HG03521 (cell line): Measurements from ENCODE around the gene SLC9A8.
"Not testable (repeated sequence)": the region's sequence is repeated elsewhere in the genome, so short reads cannot be mapped to it uniquely, and the experiment has no call there.

Source experiments
- ATAC-seq: cut with Tn5 transposase; IDR thresholded peaks from one replicate; pipeline ENCODE4 v1.9.1; 2021; ENCODE audit warnings: mild to moderate bottlenecking, moderate library complexity; ENCODE audit not compliant: unreplicated experiment

Gene SLC9A8

GRCh38 chr20:49846206-49846807 is 33.7 kb downstream of the SLC9A8 start:
- no peak for ATAC-seq

DNA sequence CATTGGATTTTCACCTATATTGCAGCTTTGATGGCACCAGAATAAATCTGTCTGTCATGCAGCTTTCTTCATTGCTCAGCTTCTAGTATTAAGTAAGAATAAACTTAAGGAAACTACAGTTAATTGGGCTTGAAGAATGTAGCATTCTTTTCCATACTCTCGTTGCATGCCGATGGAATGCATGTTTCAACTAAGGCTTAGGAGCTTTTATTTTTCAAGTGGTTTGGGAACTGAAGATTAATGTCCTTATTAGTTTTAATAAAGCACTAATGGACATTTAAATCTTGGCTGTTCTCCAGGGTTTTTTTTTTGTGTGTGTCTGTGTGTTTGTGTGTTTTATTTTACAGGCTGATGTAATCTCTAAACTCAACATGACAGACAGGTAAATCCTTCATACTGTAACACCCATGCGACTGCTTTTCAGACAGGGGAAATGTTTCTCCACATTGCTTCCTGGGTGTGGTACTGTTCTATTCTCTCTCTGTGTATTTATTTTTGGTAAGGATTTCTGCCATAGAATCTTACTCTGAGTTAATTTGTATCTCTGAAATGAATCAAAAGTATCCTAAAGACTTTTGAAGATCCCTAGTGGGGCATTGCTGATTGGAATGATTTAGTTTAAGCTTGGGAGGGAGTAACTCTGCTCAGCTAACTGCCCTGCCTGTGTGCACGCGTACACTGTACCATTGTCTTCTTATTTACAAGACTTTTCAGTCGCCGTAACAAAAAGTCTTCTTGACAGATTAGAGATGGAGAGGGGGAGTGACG is 38.0 kb downstream of the SLC9A8 start:
- no peak for ATAC-seq

DNA sequence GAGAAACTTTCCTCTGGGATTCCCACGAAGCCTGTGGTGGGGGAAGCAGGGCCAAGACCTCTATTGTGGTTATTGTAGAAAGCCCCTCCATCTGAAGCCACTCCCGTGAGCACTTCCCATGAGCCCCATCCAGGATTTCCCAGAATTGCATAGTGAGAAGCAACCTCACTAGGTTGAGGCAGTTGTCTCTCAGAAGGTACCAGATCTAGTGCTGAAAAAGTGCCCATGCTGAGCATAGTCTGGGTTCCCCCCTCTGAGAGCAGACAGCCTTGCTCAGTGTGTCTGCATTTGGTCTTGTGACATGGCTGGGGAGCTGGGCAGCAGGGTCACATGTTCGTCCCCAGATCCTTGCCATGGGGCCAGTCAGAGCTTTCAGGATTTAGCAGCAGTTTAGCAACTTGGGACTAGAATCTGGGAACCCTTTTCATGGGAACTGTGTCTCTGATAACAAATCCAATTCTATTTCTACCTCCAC is 38.6 kb downstream of the SLC9A8 start:
- ATAC-seq, result no peak

GRCh38 chr20:49851991-49852390 is 39.4 kb downstream of the SLC9A8 start:
- ATAC-seq, result no peak

- no peak for ATAC-seq
These were observed 40.0 kb downstream of the SLC9A8 start for GRCh38 chr20:49852522-49853080.

GRCh38 chr20:49853640-49854039 is 41.0 kb downstream of the SLC9A8 start:
- no peak for ATAC-seq

DNA sequence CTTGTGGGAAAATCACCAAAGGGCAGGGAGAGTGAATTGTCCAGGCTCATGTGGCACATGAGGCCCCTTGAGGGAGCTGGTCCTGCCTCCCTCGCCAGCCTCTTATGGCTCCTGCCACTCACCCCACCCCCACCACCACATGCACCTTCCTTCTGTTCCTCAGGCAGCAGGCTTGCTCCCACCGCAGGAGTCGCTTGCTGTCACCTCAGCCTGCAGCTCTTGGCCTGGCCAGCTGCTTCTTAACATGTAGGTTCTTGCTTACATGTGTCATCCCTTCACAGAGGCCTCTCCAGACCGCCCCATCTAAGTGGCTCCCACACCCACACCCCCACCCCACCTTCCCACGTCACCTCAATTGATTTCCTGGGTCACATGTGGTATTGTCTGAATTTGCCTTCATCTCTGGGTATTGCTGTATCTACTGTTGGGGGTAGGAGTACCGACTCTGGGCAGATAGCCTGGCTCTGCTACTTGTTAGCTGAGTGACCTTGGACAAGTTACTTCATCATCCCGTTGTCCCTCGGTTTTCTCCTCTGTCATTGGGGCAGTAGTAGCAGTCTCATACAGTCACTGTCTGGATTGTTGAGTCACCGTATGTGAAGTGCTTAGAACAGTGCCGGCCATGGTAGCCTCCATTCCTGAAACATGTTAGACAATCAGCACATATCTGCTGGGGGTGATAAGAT is 41.7 kb downstream of the SLC9A8 start:
- no peak for ATAC-seq

GRCh38 chr20:49856904-49857303 is 44.3 kb downstream of the SLC9A8 start:
- no peak for ATAC-seq

GRCh38 chr20:49858076-49858585 is 45.5 kb downstream of the SLC9A8 start:
- no peak for ATAC-seq

DNA sequence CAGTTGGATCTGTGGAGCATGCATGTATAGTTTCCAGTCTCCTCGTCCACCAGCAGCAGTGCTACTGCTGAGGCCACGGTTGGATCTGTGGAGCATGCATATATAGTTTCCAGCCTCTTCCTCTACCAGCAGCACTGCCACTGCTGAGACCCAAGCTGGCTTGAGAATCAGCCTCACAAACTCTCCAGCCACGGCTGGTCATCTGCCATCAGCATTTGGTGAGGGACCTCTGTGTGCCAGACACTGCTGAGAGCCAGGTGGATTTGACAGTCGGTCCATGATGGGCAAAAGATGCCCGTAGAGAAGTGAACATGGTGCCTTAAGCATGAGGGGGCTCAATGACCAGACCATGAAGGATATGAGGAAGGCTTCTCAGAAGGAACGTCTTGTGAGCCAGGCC is 46.4 kb downstream of the SLC9A8 start:
- ATAC-seq, result no peak

GRCh38 chr20:49859807-49860206 is 47.2 kb downstream of the SLC9A8 start:
- ATAC-seq, result no peak

DNA sequence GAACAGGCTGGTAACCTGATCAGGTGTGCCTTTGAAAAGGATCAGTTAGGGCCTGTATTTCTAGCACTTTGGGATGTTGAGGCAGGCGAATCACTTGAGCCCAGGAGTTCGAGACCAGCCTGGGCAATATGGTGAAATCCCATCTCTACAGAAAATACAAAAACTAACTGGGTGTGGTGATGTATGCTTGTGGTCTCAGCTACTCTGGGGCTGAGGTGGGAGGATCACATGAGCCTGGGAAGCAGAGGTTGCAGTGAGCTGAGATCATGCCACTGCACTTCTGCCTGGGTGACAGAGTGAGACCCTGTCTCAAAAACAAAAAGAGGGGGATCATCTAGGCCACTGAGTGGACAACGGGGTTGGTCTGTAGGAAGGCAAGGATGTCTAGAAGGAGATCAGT is 48.6 kb downstream of the SLC9A8 start:
- not testable (repeated sequence) for ATAC-seq

DNA sequence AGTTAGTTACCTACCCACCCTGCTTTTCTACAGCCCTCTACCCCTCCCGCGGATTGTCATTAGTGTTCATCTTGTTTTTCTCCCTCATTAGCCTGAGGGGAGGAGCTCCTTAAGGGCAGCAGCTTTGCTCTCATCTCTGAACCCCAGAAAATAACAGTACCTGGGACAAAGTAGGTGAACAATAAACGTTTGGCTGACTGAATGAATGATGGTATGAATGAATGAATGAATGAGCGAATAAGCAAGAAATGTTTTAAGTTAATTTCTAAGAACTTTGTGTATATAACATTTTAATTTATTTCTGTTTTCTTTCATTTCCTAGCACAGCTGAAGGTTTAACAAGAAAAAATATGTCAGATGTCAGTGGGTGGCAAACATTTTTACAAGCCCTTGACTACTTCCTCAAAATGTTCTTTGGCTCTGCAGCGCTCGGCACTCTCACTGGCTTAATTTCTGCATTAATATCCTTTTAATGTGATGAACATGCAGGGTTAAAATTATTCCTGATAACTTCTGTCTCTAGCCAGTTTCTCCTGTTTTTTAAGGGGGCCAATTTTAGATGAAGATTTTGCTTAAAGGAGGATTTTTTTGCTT is 50.1 kb downstream of the SLC9A8 start:
- no peak for ATAC-seq

DNA sequence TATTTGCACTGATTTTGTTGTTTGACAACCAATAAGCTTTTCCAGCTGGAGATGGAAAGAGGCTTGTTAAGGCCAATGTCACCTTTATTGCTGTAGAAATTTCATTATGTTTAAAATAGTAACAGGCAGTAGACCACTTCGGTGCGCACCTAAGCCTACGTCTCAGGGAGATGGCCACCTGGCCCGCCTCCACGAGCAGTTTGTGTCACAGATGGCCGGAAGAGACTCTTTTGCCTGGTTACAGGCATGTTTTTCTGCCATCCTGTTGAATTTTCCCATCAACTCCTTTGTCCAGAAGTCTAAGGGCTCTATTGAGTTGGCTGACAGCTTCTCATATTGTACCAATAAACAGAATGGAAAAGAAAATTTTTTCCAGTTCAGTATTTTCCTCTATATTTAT is 51.0 kb downstream of the SLC9A8 start:
- ATAC-seq, result no peak

DNA sequence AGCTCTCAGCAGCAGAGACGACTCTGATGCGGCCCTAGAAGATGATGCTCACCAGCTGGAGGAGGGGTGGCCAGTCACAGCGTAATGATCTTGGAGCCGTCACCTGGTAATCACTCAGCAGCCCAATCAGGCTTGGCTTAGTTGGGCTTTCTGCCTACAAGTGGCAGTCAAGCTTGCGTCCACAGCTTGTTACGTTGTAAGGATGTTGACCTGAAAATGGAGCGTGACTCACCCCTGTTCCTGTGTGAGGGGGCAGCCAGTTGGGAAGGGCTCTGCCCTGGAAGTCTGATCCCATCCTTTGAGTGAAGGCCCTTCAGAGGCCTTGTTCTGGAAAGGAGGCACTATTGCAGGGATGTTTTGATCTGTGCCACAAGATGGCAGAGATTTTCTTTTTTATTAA is 52.9 kb downstream of the SLC9A8 start:
- ATAC-seq, result no peak

GRCh38 chr20:49866051-49866450 is 53.4 kb downstream of the SLC9A8 start:
- no peak for ATAC-seq

GRCh38 chr20:49867453-49868215 is 55.0 kb downstream of the SLC9A8 start:
- ATAC-seq, result no peak

- no peak for ATAC-seq
These were observed 55.9 kb downstream of the SLC9A8 start for GRCh38 chr20:49868538-49868937.

GRCh38 chr20:49868964-49869363 is 56.3 kb downstream of the SLC9A8 start:
- no peak for ATAC-seq

GRCh38 chr20:49870261-49870660 is 57.6 kb downstream of the SLC9A8 start:
- ATAC-seq, result no peak
